Measurements from ENCODE around the gene RNF19B. TPM values are rescaled to one million over a fixed set of nuclear protein-coding genes. Genes with fewer than 3 reads are reported as not detected.

The RNF19B gene, protein sequence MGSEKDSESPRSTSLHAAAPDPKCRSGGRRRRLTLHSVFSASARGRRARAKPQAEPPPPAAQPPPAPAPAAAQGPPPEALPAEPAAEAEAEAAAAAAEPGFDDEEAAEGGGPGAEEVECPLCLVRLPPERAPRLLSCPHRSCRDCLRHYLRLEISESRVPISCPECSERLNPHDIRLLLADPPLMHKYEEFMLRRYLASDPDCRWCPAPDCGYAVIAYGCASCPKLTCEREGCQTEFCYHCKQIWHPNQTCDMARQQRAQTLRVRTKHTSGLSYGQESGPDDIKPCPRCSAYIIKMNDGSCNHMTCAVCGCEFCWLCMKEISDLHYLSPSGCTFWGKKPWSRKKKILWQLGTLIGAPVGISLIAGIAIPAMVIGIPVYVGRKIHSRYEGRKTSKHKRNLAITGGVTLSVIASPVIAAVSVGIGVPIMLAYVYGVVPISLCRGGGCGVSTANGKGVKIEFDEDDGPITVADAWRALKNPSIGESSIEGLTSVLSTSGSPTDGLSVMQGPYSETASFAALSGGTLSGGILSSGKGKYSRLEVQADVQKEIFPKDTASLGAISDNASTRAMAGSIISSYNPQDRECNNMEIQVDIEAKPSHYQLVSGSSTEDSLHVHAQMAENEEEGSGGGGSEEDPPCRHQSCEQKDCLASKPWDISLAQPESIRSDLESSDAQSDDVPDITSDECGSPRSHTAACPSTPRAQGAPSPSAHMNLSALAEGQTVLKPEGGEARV
- 10 to 100 TPM; 12.5 to 13.3 TPM for total RNA-seq

DNA sequence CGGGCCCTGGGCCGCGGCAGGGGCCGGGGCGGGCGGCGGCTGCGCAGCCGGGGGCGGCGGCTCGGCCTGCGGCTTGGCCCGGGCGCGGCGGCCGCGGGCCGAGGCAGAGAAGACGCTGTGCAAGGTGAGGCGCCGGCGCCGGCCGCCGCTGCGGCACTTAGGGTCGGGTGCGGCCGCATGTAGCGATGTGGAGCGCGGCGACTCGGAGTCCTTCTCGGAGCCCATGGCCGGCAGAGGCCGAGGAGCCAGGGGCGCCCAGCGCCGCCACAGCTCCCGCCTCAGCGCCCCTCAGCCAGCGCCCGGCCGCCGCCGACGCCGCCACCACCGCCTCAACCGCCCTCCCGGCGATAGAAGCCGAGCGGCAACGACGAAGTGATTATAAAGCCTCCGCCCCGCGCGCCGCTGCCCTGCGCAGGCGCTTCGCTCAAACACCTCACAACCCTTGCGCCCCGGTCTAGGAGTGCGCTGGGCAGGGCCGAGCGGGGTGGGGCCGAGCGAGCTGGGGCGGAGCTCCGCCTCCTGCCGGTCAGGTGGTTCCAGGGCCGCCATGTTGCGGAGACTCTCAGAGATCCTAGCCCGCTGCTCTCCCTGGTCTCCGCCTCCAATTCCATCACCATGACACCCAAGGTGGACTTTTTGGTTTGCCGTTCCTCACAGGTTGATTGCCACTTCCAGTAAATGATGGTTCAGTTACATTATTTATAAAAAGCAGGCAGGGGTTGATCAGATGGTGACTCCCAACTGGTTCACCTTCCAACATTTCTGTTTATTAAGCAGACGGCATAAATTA is at the start of gene RNF19B:
Gene RNF19B, minus strand, starts transcription at position 349 of the 790 bp plus-strand sequence. Its CDS starts 124 bp downstream, at position 225.
- Mint-ChIP-seq H3K4me3 (peak within 1 kb of the TSS; percentile 86), H3K36me3 (ENCODE audit: low read depth) (no peaks in the 10 kb centered on the region), H3K27ac (peak within 1 kb of the TSS; percentile 82), H3K4me1 (ENCODE audit: low read depth) (peaks cover 48% of the 10 kb centered on the region), H3K27me3 (ENCODE audit: low read depth) (no peaks in the 10 kb centered on the region), H3K9me3 (no peaks in the 10 kb centered on the region)
- CTCF ChIA-PET, result interaction anchor here (0.7 kb wide), 1 partner anchor 163 kb away, joined by 3 read pairs; no protein-coding TSS in a partner anchor
- peak; percentile 97 for DNase-seq
- intact Hi-C loops (cut with micrococcal nuclease), result loop anchor here (1.0 to 5.0 kb wide), 9 partner anchors 17 to 382 kb away; partner anchors contain the start of genes AK2, AZIN2, RBBP4 and S100PBP

DNA sequence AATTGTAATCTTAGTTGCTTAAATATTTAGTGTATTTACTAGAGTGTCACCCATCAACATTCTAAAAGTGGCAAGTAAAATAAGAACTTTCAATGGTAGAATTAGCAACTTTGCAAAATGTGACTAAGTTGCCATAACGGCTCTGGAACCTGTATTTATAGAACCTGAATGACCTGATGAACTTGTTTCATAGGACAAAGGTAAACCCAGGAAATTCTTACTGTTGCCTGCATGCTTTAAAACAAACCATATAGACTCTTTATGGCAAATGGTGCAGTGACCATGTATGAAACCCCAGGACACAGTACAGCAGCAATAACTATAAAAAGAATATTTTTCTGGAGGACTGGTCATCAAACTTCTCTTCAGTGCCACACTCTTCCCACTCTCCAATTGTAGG is 49.2 kb upstream of the RNF19B start:
- intact Hi-C loops (cut with micrococcal nuclease), result no loop called here
- Mint-ChIP-seq H3K27me3 (ENCODE audit: low read depth) (no peaks in the 10 kb centered on the region), H3K4me1 (ENCODE audit: low read depth) (peaks cover 16% of the 10 kb centered on the region), H3K9me3 (no peaks in the 10 kb centered on the region), H3K4me3 (no peak overlapping the region), H3K36me3 (ENCODE audit: low read depth) (peaks cover 53% of the 10 kb centered on the region), H3K27ac (no peak overlapping the region)
- CTCF ChIA-PET, result no interaction called here
- DNase-seq, result no peak

- DNase-seq, result no peak
- H3K36me3 Mint-ChIP-seq (ENCODE audit: low read depth), result peaks cover 48% of the 10 kb centered on the region
- no peak overlapping the region for H3K27ac Mint-ChIP-seq
- peaks cover 4% of the 10 kb centered on the region for H3K4me1 Mint-ChIP-seq (ENCODE audit: low read depth)
- H3K27me3 Mint-ChIP-seq (ENCODE audit: low read depth), result no peaks in the 10 kb centered on the region
- CTCF ChIA-PET, result no interaction called here
- H3K4me3 Mint-ChIP-seq, result no peak overlapping the region
- H3K9me3 Mint-ChIP-seq, result no peaks in the 10 kb centered on the region
- intact Hi-C loops (cut with micrococcal nuclease), result no loop called here
Measured at GRCh38 chr1:33012165-33012564, 47.6 kb upstream of the RNF19B start.

DNA sequence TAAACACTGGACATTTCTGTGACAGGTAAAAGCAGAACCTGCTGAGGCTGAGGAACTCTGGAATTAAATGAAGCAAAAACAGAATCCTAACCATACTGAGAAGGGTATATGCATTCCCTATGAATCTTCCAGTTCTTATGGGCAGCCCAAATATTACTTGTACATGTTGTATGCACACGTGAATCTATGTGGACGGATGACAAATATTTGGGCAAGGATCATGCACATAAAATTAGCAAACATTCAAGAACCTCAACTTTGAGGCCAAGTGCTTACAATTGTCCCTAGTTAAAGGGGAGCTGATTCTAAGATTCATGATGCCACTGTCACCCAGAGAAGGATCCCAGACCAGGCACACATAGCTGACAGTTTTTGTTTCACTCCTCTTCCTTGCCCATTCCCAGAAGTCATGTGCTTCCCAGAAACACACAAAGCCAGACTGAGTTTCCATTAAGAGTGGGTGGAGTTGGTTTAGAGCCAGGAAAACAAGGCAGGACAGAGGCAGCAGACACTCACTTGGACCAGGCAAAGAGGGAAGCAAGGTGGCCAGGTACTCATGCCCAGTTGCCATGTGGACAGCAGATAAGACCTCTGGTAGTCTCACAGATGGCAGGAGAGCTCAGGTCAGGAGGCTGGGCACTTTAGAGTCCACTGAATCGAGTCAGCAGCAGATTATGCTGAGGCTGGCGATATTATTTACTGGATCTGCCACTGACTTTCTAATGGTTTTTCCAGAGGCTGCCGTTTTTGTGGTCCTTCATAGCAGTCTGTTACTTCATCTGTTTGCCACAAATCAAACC is 46.5 kb upstream of the RNF19B start:
- Mint-ChIP-seq H3K4me3 (no peak overlapping the region), H3K27me3 (ENCODE audit: low read depth) (no peaks in the 10 kb centered on the region), H3K9me3 (no peaks in the 10 kb centered on the region), H3K4me1 (ENCODE audit: low read depth) (peaks cover 9% of the 10 kb centered on the region), H3K27ac (no peak overlapping the region), H3K36me3 (ENCODE audit: low read depth) (peaks cover 51% of the 10 kb centered on the region)
- CTCF ChIA-PET, result interaction anchor here (0.7 kb wide), 1 partner anchor 269 kb away, joined by 3 read pairs; a partner anchor contains a TSS
- intact Hi-C loops (cut with micrococcal nuclease), result no loop called here
- DNase-seq, result no peak

DNA sequence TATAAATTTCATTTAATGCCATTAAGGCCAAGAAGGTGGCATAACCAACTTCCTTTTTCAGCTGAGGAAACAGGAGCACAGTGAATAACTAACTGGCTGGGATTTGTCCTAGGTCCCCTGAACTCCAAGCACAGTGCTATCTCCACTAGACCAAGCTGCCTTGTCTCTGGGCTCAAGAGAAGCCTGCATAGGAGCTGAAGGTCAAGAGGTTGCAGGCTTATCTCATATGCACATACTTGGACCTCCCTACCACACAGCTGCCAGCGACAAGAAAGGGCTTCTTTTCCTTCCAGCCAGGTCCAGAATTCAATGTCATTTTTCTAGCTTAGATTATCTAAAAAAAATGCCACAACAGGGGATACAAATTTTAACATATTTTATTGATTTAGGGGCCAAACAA is 45.0 kb upstream of the RNF19B start:
- peaks cover 51% of the 10 kb centered on the region for H3K36me3 Mint-ChIP-seq (ENCODE audit: low read depth)
- CTCF ChIA-PET, result interaction anchor here (1.0 kb wide), 1 partner anchor 9 kb away, joined by 3 read pairs; no protein-coding TSS in a partner anchor
- H3K4me1 Mint-ChIP-seq (ENCODE audit: low read depth), result peaks cover 21% of the 10 kb centered on the region
- no peaks in the 10 kb centered on the region for H3K9me3 Mint-ChIP-seq
- intact Hi-C loops (cut with micrococcal nuclease), result no loop called here
- no peaks in the 10 kb centered on the region for H3K27me3 Mint-ChIP-seq (ENCODE audit: low read depth)
- H3K4me3 Mint-ChIP-seq, result no peak overlapping the region
- no peak overlapping the region for H3K27ac Mint-ChIP-seq
- no peak for DNase-seq

- Mint-ChIP-seq H3K36me3 (ENCODE audit: low read depth) (peaks cover 41% of the 10 kb centered on the region), H3K27me3 (ENCODE audit: low read depth) (no peaks in the 10 kb centered on the region), H3K9me3 (no peaks in the 10 kb centered on the region), H3K4me3 (no peak overlapping the region), H3K27ac (no peak overlapping the region), H3K4me1 (ENCODE audit: low read depth) (peaks cover 23% of the 10 kb centered on the region)
- DNase-seq, result no peak
- intact Hi-C loops (cut with micrococcal nuclease), result no loop called here
- CTCF ChIA-PET, result interaction anchor here (0.5 to 2.6 kb wide), 4 partner anchors 8 to 687 kb away, joined by 3 to 12 read pairs (median 3); no protein-coding TSS in a partner anchor
Measured at GRCh38 chr1:33008051-33008914, 43.7 kb upstream of the RNF19B start.

DNA sequence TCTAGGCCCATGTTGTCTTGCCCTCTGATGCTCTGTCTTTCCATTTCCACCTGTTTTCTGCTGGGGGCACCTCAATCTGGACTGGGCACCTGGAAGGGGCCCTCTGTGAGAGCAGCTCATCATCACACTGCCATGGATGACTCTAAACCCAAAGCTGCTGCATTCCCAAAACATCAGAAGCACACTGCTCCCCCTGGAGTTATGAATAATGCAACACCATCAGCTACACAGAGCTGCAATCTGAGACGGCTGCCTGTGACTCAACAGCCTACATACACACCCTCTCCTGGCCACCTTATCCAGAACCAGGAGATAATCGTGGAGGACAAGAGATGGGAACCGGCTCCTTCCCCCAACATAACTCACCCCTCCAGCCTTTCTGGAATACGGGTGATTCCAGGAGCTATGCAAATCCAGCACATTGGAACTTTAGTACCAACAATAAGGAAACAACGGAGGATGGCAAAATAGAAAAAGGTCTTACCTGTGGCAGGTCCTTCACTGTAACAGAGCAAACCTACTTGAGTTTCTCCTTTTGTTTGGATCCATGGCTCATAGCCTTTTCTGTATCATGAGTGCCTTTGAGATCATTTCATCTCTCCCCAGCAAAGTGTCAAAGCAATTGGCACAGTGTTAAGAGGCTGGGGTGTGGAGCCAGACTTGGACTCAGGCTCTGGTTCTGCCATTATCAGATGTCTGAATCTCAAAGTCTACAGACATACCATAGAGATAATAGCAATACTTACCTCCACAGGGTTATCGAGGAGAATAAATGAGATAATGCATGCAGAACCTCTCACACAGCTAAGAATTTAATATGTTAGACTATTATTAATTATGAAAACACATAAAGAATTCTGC is 42.8 kb upstream of the RNF19B start:
- H3K4me3 Mint-ChIP-seq, result no peak overlapping the region
- H3K4me1 Mint-ChIP-seq (ENCODE audit: low read depth), result peaks cover 23% of the 10 kb centered on the region
- H3K36me3 Mint-ChIP-seq (ENCODE audit: low read depth), result peaks cover 34% of the 10 kb centered on the region
- CTCF ChIA-PET, result interaction anchor here (0.5 to 2.6 kb wide), 9 partner anchors 9 to 686 kb away, joined by 3 to 12 read pairs (median 3); no protein-coding TSS in a partner anchor
- peak overlapping the region; percentile 47 for H3K27ac Mint-ChIP-seq
- H3K9me3 Mint-ChIP-seq, result no peaks in the 10 kb centered on the region
- DNase-seq, result peak; percentile 28
- intact Hi-C loops (cut with micrococcal nuclease), result loop anchor here (1.0 to 2.0 kb wide), 2 partner anchors 45 to 74 kb away; no protein-coding TSS in a partner anchor
- no peaks in the 10 kb centered on the region for H3K27me3 Mint-ChIP-seq (ENCODE audit: low read depth)

- Mint-ChIP-seq H3K36me3 (ENCODE audit: low read depth) (peaks cover 22% of the 10 kb centered on the region), H3K4me1 (ENCODE audit: low read depth) (peaks cover 20% of the 10 kb centered on the region), H3K27me3 (ENCODE audit: low read depth) (no peaks in the 10 kb centered on the region), H3K9me3 (no peaks in the 10 kb centered on the region), H3K4me3 (no peak overlapping the region), H3K27ac (no peak overlapping the region)
- CTCF ChIA-PET, result interaction anchor here (0.6 to 2.6 kb wide), 6 partner anchors 9 to 604 kb away, joined by 3 to 12 read pairs (median 4); no protein-coding TSS in a partner anchor
- intact Hi-C loops (cut with micrococcal nuclease), result loop anchor here (2.0 kb wide), 1 partner anchor 43 kb away; no protein-coding TSS in a partner anchor
- DNase-seq, result no peak
Measured at GRCh38 chr1:33005838-33006421, 41.3 kb upstream of the RNF19B start.

DNA sequence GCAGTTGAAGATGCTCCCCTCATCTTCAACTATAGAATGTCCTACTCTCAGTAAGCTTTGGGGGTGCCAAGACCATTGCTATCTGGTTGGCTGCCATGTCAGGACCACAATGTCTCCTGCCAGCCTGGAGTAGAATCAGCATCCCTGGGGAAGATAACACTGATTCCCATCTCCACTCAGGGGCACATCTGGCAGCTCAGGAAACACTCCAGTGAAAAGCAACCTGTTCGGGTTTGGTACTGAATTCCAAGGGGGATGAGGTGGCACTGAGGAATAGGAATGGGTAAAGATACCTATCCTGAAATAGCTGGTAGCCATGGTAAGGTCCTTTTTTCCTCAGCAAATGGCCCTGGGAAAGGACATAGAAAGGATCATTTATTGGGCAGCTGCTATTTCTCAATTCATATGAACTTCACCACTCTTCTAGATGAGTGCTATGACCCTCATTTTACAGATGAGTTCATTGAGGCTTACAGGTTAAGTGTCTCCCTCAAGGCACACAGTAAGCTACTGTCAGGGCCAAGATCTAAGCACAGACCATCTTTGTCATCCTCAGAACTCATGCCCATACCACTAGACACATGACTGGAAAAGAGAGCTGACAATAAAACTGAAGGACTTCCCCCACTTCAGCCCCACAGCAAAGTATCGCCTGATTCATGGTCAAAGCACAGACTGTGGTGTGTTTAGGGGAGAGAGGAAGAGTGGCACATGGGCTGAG is 40.7 kb upstream of the RNF19B start:
- DNase-seq, result no peak
- intact Hi-C loops (cut with micrococcal nuclease), result no loop called here
- Mint-ChIP-seq H3K4me3 (no peak overlapping the region), H3K27me3 (ENCODE audit: low read depth) (no peaks in the 10 kb centered on the region), H3K9me3 (no peaks in the 10 kb centered on the region), H3K36me3 (ENCODE audit: low read depth) (peaks cover 17% of the 10 kb centered on the region), H3K4me1 (ENCODE audit: low read depth) (peaks cover 22% of the 10 kb centered on the region), H3K27ac (peak overlapping the region; percentile 77)
- CTCF ChIA-PET, result interaction anchor here (0.6 to 2.6 kb wide), 5 partner anchors 10 to 604 kb away, joined by 3 to 12 read pairs (median 4); no protein-coding TSS in a partner anchor
